ENCODE results near the gene PRKN.

Gene PRKN

GRCh38 chr6:161954699-161955276, 772.8 kb downstream of the PRKN start:
- Histone ChIP-seq H3K4me1 (ENCODE audit: low read depth, poor library complexity, severe bottlenecking) (no peaks in the 10 kb centered on the region), H3K27ac (no peak overlapping the region), H2AFZ (ENCODE audit: low read depth) (no peak overlapping the region), H3K4me3 (IDR thresholded peaks at IDR 0.05; ENCODE audit: insufficient read depth, low read depth, low read length) (no peak overlapping the region), H3K9ac (no peak overlapping the region), H3K4me2 (no peak overlapping the region), H4K20me1 (ENCODE audit: insufficient read depth) (no peaks in the 10 kb centered on the region), H3K27me3 (ENCODE audit: insufficient read depth, low read depth) (no peaks in the 10 kb centered on the region), H3K79me2 (ENCODE audit: insufficient read depth, low read depth) (no peaks in the 10 kb centered on the region), H3K36me3 (ENCODE audit: insufficient read depth) (no peaks in the 10 kb centered on the region)
- TF ChIP-seq CTCF (conservative IDR thresholded peaks at IDR 0.05; ENCODE audit: low read depth, low read length) = no peak

- no peak overlapping the region for H3K4me2 ChIP-seq
- H3K27me3 ChIP-seq (ENCODE audit: insufficient read depth, low read depth) = no peaks in the 10 kb centered on the region
- no peaks in the 10 kb centered on the region for H4K20me1 ChIP-seq (ENCODE audit: insufficient read depth)
- H3K36me3 ChIP-seq (ENCODE audit: insufficient read depth) = no peaks in the 10 kb centered on the region
- TF ChIP-seq CTCF (conservative IDR thresholded peaks at IDR 0.05; ENCODE audit: low read depth, low read length) = no peak
- H3K4me3 ChIP-seq (IDR thresholded peaks at IDR 0.05; ENCODE audit: insufficient read depth, low read depth, low read length) = no peak overlapping the region
- H3K27ac ChIP-seq = no peak overlapping the region
- H2AFZ ChIP-seq (ENCODE audit: low read depth) = no peak overlapping the region
- H3K9ac ChIP-seq = no peak overlapping the region
- H3K4me1 ChIP-seq (ENCODE audit: low read depth, poor library complexity, severe bottlenecking) = no peaks in the 10 kb centered on the region
- H3K79me2 ChIP-seq (ENCODE audit: insufficient read depth, low read depth) = no peaks in the 10 kb centered on the region
Observed at GRCh38 chr6:161954077-161954476, 773.5 kb downstream of the PRKN start.

- Histone ChIP-seq H3K79me2 (ENCODE audit: insufficient read depth, low read depth) (no peaks in the 10 kb centered on the region), H2AFZ (ENCODE audit: low read depth) (no peak overlapping the region), H3K9ac (no peak overlapping the region), H3K4me3 (IDR thresholded peaks at IDR 0.05; ENCODE audit: insufficient read depth, low read depth, low read length) (no peak overlapping the region), H3K4me1 (ENCODE audit: low read depth, poor library complexity, severe bottlenecking) (no peaks in the 10 kb centered on the region), H3K4me2 (no peak overlapping the region), H4K20me1 (ENCODE audit: insufficient read depth) (no peaks in the 10 kb centered on the region), H3K27ac (no peak overlapping the region), H3K36me3 (ENCODE audit: insufficient read depth) (no peaks in the 10 kb centered on the region), H3K27me3 (ENCODE audit: insufficient read depth, low read depth) (no peaks in the 10 kb centered on the region)
- no peak for TF ChIP-seq CTCF (conservative IDR thresholded peaks at IDR 0.05; ENCODE audit: low read depth, low read length)
Observed at GRCh38 chr6:161951126-161951525, 776.4 kb downstream of the PRKN start.

GRCh38 chr6:161949531-161949930, 778.0 kb downstream of the PRKN start:
- TF ChIP-seq CTCF (conservative IDR thresholded peaks at IDR 0.05; ENCODE audit: low read depth, low read length) = no peak

More at GRCh38 chr6:161949531-161949930, 778.0 kb downstream of the PRKN start:
- Histone ChIP-seq H2AFZ (ENCODE audit: low read depth) (no peak overlapping the region), H3K79me2 (ENCODE audit: insufficient read depth, low read depth) (no peaks in the 10 kb centered on the region), H3K4me1 (ENCODE audit: low read depth, poor library complexity, severe bottlenecking) (no peaks in the 10 kb centered on the region), H3K4me2 (no peak overlapping the region), H3K4me3 (IDR thresholded peaks at IDR 0.05; ENCODE audit: insufficient read depth, low read depth, low read length) (no peak overlapping the region), H3K27me3 (ENCODE audit: insufficient read depth, low read depth) (no peaks in the 10 kb centered on the region), H4K20me1 (ENCODE audit: insufficient read depth) (no peaks in the 10 kb centered on the region), H3K27ac (no peak overlapping the region), H3K9ac (no peak overlapping the region), H3K36me3 (ENCODE audit: insufficient read depth) (no peaks in the 10 kb centered on the region)
